SK-N-MC (cell line): Measurements from ENCODE around the gene TGFBI.

Source experiments
- DNase-seq: peaks from one replicate; pipeline ENCODE4 v3.0.0-alpha.2; 2011; ENCODE audit warnings: low read depth, low spot score
- H3K27ac ChIP-seq: fragments of 200-600 bp; sonication (generic); 2 replicates; pipeline ENCODE4 v1.5.1; 2016; ENCODE audit warnings: mixed run types
- H3K36me3 ChIP-seq: fragments of 200-600 bp; sonication (generic); 2 replicates; pipeline ENCODE4 v1.6.1; 2017; ENCODE audit warnings: antibody characterized with exemption, low read length, mixed read lengths; ENCODE audit not compliant: insufficient read depth
- H3K4me3 ChIP-seq: fragments of 200-600 bp; sonication (generic); 2 replicates; pipeline ENCODE4 v1.5.1; 2016
- H3K9ac ChIP-seq: fragments of 200-600 bp; sonication (generic); 2 replicates; pipeline ENCODE4 v1.8.0; 2017; ENCODE audit warnings: mixed run types, mixed read lengths; ENCODE audit not compliant: insufficient read length
- H3K9me3 ChIP-seq: fragments of 200-600 bp; sonication (generic); 2 replicates; pipeline ENCODE4 v1.6.1; 2017; ENCODE audit warnings: low read depth, mild to moderate bottlenecking, antibody characterized with exemption, low read length, moderate library complexity, mixed read lengths
- EZH2 ChIP-seq: fragments of 200-600 bp; sonication (generic); IDR thresholded peaks from one replicate; pipeline ENCODE4 v1.6.1; 2017; ENCODE audit warnings: antibody characterized with exemption
- FOXP2 ChIP-seq: optimal IDR thresholded peaks from 2 replicates; pipeline ENCODE3; 2011; ENCODE audit warnings: mild to moderate bottlenecking, moderate library complexity; ENCODE audit not compliant: insufficient read depth; ENCODE audit errors: extremely low read length, control extremely low read depth
- POLR2AphosphoS5 ChIP-seq: IDR thresholded peaks from 2 replicates; pipeline ENCODE4 v1.6.1; 2012; ENCODE audit warnings: mild to moderate bottlenecking, low read depth, low read length, borderline replicate concordance

TGFBI gene

DNA sequence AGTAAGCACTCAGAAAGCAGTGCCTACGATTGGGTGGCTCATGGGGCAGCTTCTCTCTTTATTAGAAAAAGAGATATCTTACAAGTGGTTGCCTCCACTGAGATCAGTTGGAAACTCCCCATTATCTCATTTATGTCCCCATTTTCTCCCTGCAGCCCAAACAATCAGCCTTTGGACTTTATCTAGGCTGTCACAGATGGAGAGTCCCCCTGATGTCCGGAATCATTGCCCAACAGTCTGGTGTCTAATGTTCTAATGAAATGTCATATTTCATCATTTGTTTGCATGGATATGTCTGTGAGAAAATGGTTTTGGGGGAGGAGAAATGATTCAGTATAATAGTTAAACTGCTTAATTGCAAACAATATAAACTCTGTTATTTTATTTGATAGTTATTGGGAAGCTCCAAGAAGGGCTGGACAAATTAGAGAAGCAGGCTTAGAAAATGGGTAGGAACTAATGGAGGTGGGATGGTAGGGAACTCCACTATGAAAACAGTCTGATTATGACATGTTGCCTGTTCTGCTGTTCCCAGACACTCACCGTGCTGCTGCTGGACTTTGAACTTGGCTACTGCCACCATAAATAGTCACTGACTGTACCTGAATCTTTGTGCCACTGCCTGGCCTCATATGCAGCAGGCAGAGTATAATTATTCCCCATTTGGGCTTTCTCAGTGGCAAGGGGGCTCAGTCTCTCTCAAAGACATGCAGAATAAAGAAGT is 65.6 kb downstream of the TGFBI start:
- Histone ChIP-seq H3K9me3 (no peaks in the 10 kb centered on the region), H3K27ac (no peak overlapping the region)

DNA sequence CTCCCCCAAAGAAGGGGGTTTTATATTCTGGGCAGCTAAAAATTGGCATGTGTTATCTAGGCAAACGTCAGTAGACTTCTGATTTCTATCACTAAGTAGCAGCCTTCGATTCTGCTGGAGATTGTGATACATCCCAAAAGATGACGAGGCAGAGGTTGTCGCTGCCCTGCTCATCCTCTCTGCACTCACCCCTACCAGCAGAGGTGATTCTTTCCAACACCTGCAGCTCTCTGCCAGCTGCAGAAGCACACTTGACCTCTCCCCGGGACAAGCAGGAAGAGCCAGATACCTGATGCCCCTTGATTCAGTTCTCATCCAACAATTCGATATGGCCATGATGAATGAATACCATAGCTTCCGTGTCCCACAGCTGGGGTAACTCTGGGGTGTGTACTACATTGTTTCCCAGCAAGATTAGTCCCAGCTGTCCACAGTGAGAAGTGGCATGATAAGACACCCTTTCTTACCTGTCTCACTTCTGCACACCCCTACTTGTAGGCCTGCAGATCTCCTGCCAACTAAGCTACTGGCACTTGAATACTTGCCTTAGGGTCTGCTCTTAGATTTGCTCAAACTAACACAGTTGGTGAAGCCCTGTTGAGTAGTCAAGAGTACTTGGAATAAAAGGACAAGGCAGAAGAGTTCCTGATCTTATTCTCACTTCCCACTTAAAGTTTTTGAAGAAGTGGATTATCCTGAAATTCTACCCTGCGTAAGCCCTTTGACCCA is 66.3 kb downstream of the TGFBI start:
- no peak for TF ChIP-seq EZH2
- no peak for TF ChIP-seq POLR2AphosphoS5
- no peak for TF ChIP-seq FOXP2
- no peak for DNase-seq
- Histone ChIP-seq H3K27ac (no peak overlapping the region), H3K9ac (no peak overlapping the region), H3K36me3 (no peaks in the 10 kb centered on the region), H3K4me3 (no peak overlapping the region), H3K9me3 (no peaks in the 10 kb centered on the region)

More for the DNA sequence above, 65.6 kb downstream of the TGFBI start:
- H3K4me3 ChIP-seq = no peak overlapping the region
- TF ChIP-seq POLR2AphosphoS5 (no peak), EZH2 (no peak), FOXP2 (no peak)
- no peak for DNase-seq
- H3K36me3 ChIP-seq = no peaks in the 10 kb centered on the region
- no peak overlapping the region for H3K9ac ChIP-seq

- no peak overlapping the region for H3K27ac ChIP-seq
- no peaks in the 10 kb centered on the region for H3K9me3 ChIP-seq
- H3K4me3 ChIP-seq = no peak overlapping the region
- TF ChIP-seq EZH2 (no peak), POLR2AphosphoS5 (no peak), FOXP2 (no peak)
- no peaks in the 10 kb centered on the region for H3K36me3 ChIP-seq
- no peak for DNase-seq
- H3K9ac ChIP-seq = no peak overlapping the region
Observed at GRCh38 chr5:136098176-136098575, 69.4 kb downstream of the TGFBI start.

DNA sequence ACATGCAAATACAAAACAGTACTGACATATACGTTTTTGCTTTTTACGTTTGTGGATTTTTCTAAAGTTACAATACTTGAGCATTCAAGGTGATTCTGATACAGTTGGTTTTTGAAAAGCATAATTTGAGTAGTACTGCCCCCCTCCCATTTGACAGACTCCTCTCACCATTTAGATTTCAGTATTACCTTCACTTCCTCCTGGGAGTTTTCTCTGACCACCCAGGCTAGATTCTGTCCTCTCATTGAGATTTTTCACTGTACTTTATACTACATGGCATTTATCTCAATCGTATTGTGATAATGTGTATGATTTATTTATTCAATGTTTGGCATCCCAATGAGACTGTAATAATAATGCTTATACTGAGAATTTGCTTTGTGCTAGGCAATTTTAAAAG is 71.1 kb downstream of the TGFBI start:
- Histone ChIP-seq H3K27ac (no peak overlapping the region), H3K4me3 (no peak overlapping the region), H3K9me3 (no peaks in the 10 kb centered on the region), H3K9ac (no peak overlapping the region), H3K36me3 (no peaks in the 10 kb centered on the region)
- no peak for TF ChIP-seq FOXP2
- TF ChIP-seq EZH2 = no peak
- no peak for TF ChIP-seq POLR2AphosphoS5
- DNase-seq = no peak

- H3K9me3 ChIP-seq = no peaks in the 10 kb centered on the region
- no peak overlapping the region for H3K27ac ChIP-seq
- TF ChIP-seq POLR2AphosphoS5 = no peak
- TF ChIP-seq EZH2 = no peak
- TF ChIP-seq FOXP2 = no peak
- H3K4me3 ChIP-seq = no peak overlapping the region
- no peak overlapping the region for H3K9ac ChIP-seq
- DNase-seq = no peak
- no peaks in the 10 kb centered on the region for H3K36me3 ChIP-seq
Observed at GRCh38 chr5:136101884-136102283, 73.1 kb downstream of the TGFBI start.

DNA sequence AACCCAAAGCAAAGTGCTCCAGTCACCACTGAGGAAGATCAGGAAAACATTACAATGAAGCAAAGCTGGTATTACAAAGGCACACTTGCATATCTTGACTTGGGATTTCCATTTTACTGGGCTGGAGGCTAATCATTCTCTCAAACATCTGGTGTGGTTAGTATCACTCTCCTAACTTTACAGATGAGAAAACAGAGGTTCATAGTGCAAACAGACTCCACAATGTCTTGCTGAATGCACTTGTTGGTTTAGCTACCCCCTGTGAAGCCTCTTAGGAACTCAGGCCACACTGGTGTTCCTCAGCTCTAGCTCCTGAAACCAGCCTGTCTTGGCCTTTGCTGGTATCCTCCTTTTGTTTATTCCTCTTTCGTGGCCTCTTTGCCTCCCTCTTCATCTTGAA is 74.3 kb downstream of the TGFBI start:
- Histone ChIP-seq H3K4me3 (no peak overlapping the region), H3K9ac (no peak overlapping the region), H3K27ac (no peak overlapping the region), H3K36me3 (no peaks in the 10 kb centered on the region), H3K9me3 (no peaks in the 10 kb centered on the region)
- no peak for DNase-seq
- TF ChIP-seq FOXP2 = no peak
- TF ChIP-seq POLR2AphosphoS5 = no peak
- TF ChIP-seq EZH2 = no peak

GRCh38 chr5:136104306-136104965 is 75.6 kb downstream of the TGFBI start:
- H3K9ac ChIP-seq = no peak overlapping the region
- H3K4me3 ChIP-seq = no peak overlapping the region
- no peaks in the 10 kb centered on the region for H3K9me3 ChIP-seq
- no peak overlapping the region for H3K27ac ChIP-seq
- TF ChIP-seq POLR2AphosphoS5 = no peak
- no peak for TF ChIP-seq EZH2
- no peak for TF ChIP-seq FOXP2
- no peaks in the 10 kb centered on the region for H3K36me3 ChIP-seq
- DNase-seq = no peak

DNA sequence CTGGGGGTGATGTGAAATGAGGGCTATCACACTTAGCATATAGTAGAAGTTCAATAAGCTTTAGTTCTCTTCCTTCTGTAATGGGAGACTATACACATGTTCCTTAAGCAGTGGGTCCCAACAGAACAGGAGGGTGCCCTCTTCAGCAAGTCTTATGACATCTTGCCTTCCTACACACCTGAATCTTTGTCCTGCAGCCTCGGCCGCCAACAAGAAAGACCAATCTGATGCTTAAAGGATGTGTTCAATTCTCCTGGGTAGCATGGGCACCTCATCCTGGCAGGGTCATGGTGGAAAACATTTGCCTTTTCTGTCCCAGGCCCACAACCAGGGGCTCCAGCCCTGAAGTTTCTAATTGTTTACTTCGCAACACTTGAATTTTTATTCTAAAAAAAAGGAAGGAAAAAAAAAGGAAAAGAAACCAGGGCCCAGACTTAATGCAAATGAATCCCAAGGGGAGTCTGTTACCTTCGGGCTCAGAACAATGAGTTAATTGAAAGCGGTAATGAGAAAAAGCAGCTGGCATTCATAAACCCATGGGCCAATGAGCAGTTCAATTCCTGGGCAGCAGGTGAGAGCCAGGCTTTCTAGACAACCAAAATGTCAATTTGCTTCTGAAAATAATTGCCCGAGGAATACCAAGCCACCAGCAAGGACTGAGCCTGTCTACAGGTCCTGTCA is 77.7 kb downstream of the TGFBI start:
- H3K4me3 ChIP-seq = no peak overlapping the region
- no peaks in the 10 kb centered on the region for H3K36me3 ChIP-seq
- H3K9me3 ChIP-seq = no peaks in the 10 kb centered on the region
- no peak overlapping the region for H3K9ac ChIP-seq
- TF ChIP-seq POLR2AphosphoS5 = no peak
- no peak for TF ChIP-seq EZH2
- TF ChIP-seq FOXP2 = no peak
- DNase-seq = no peak
- H3K27ac ChIP-seq = no peak overlapping the region
